ENCODE data around the gene ITPRIPL1.

DNA sequence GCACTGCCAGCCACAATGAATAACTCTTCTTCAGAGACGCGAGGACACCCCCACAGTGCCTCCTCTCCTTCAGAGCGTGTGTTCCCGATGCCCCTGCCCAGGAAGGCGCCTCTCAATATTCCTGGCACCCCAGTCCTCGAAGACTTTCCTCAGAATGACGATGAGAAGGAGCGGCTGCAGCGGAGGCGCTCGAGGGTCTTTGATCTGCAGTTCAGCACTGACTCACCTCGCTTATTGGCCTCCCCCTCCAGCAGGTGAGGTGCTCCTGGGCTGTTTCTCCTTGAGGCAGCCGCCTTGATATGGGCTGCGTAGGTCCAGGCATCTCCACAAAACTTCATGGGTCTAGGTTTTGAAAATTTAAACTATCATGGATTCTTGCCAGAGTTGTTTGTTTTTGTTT lies 16.5 kb downstream of the ITPRIPL1 start:
- TF ChIP-seq, protein P1, sequence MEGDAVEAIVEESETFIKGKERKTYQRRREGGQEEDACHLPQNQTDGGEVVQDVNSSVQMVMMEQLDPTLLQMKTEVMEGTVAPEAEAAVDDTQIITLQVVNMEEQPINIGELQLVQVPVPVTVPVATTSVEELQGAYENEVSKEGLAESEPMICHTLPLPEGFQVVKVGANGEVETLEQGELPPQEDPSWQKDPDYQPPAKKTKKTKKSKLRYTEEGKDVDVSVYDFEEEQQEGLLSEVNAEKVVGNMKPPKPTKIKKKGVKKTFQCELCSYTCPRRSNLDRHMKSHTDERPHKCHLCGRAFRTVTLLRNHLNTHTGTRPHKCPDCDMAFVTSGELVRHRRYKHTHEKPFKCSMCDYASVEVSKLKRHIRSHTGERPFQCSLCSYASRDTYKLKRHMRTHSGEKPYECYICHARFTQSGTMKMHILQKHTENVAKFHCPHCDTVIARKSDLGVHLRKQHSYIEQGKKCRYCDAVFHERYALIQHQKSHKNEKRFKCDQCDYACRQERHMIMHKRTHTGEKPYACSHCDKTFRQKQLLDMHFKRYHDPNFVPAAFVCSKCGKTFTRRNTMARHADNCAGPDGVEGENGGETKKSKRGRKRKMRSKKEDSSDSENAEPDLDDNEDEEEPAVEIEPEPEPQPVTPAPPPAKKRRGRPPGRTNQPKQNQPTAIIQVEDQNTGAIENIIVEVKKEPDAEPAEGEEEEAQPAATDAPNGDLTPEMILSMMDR (IDR thresholded peaks at IDR 0.05; ENCODE audit: low read depth, low read length, poor library complexity, severe bottlenecking), result no peak
- no peak for TF ChIP-seq EZH2phosphoT487 (IDR thresholded peaks at IDR 0.05; ENCODE audit: borderline replicate concordance, low read length)

Data from DOHH2 (cell line).